Tibial artery (tissue), 4 donors: ENCODE results near the gene C12orf57.
A peak's percentile ranks its signal among the peaks of the same experiment; 100 is the strongest.

Source experiments
- DNase-seq, 2 donors: peaks; one replicate each; pipeline ENCODE4 v3.0.0-alpha.2; 2019
- H3K27ac ChIP-seq, 2 donors: fragments of 200-600 bp; sonication (generic) in 1 of 2; 1 replicate in 1 of 2; 2 replicates in 1 of 2; pipeline ENCODE4 v1.5.1; 2018 to 2019; ENCODE audit warnings: mild to moderate bottlenecking in 1 of 2
- H3K27me3 ChIP-seq, 2 donors: fragments of 200-600 bp; sonication (generic) in 1 of 2; one replicate each; pipeline versions ENCODE4 v1.5.1 to v1.6.0; 2016 to 2019
- H3K36me3 ChIP-seq, 3 donors: fragments of 200-600 bp; sonication (generic) in 2 of 3; one replicate each; pipeline ENCODE4 v1.5.1; 2016 to 2019; ENCODE audit warnings: mild to moderate bottlenecking in 2 of 3
- H3K4me1 ChIP-seq, 4 donors: fragments of 200-600 bp; sonication (generic) in 2 of 4; 1 replicate in 3 of 4; 2 replicates in 1 of 4; pipeline ENCODE4 v1.5.1; 2016 to 2019
- H3K4me3 ChIP-seq, 2 donors: fragments of 200-600 bp; sonication (generic) in 1 of 2; 1 replicate in 1 of 2; 2 replicates in 1 of 2; pipeline ENCODE4 v1.5.1; 2018 to 2019; ENCODE audit warnings: mild to moderate bottlenecking in 2 of 2
- H3K9me3 ChIP-seq, 3 donors: fragments of 200-600 bp; sonication (generic) in 1 of 3; one replicate each; pipeline ENCODE4 v1.5.1; 2016 to 2019
- CTCF ChIP-seq, 2 experiments: fragments of 200-600 bp in 1 of 2; fragments of 450-650 bp in 1 of 2; IDR thresholded peaks; one replicate each; pipeline ENCODE4 v1.5.1; 2017 to 2019; ENCODE audit warnings: antibody characterized with exemption in 2 of 2, mild to moderate bottlenecking in 1 of 2, moderate library complexity in 1 of 2
- intact Hi-C: fragments of 100-400 bp; cut with DNase I; formaldehyde crosslinking; loops from one replicate; pipeline ENCODE4 v1.15.0; 2023; ENCODE audit warnings: low total_unique reads

C12orf57 gene

GRCh38 chr12:6927379-6928021, 16.3 kb upstream of the C12orf57 start, which contains the start of gene ATN1:
Gene ATN1, plus strand, starts transcription at chr12:6927959. Its CDS starts 6,043 bp downstream, at chr12:6934002.
- intact Hi-C loops = no loop called here
- no peak for TF ChIP-seq CTCF (IDR thresholded peaks at IDR 0.05)
- Histone ChIP-seq H3K9me3 (no peaks in the 10 kb centered on the region), H3K27ac (peak within 1 kb of the TSS; percentile 99), H3K4me1 (peaks cover 7 to 72% (median 52%) of the 10 kb centered on the region in 4 donors), H3K27me3 (no peaks in the 10 kb centered on the region), H3K4me3 (peak within 1 kb of the TSS; percentile 97 to 99), H3K36me3 (peaks cover 0 to 14% (median 0%) of the 10 kb centered on the region in 3 donors)
- peak; percentile 86 to 96 for DNase-seq

- H3K27me3 ChIP-seq = no peaks in the 10 kb centered on the region
- no peak for TF ChIP-seq CTCF (IDR thresholded peaks at IDR 0.05)
- peak overlapping the region; percentile 99 for H3K27ac ChIP-seq
- no peak for DNase-seq
- no peaks in the 10 kb centered on the region for H3K9me3 ChIP-seq
- intact Hi-C loops = no loop called here
- H3K4me1 ChIP-seq = peaks cover 7 to 79% (median 57%) of the 10 kb centered on the region in 4 donors
- H3K36me3 ChIP-seq = peaks cover 0 to 7% (median 0%) of the 10 kb centered on the region in 3 donors
- H3K4me3 ChIP-seq = peak overlapping the region; percentile 97 to 99
These were observed 15.7 kb upstream of the C12orf57 start for GRCh38 chr12:6928022-6928702.

DNA sequence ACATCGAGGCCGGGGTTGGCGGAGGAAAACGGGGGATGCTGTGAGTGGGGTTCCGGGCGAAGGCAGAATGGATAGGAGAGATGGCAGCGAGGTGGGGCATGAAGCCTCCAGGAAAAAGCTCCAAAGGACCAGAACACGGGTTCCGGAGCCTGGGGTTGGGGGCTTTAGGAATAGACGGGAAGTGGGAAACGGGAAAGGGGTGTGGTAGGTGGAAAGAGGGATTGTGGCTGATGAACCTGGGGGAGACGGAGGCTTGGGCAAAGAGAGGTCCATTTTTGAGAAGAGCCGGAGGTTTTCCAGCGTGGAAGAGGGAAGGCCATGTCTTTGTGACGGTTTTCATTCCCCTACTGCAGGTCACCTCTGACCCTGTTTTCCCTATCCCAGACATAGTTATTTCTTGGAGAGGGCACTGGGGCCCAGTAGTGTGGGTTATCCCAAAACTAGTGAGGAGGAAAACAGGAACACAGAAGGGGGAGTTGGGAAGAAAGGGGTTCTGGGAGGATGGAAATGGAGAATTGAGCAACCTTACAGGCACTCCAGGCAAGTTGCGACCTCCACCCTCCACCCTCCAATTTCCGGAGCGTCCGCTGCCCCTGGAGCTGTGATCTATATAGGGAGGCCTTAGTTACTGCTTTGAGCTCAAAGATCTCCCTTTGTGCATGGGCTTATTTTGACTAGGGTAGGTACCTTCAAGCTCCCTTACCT, 15.0 kb upstream of the C12orf57 start:
- Histone ChIP-seq H3K4me1 (peaks cover 7 to 84% (median 61%) of the 10 kb centered on the region in 4 donors), H3K4me3 (peak overlapping the region; percentile 97 to 99), H3K27ac (peak overlapping the region; percentile 99), H3K9me3 (no peaks in the 10 kb centered on the region), H3K27me3 (no peaks in the 10 kb centered on the region), H3K36me3 (peaks cover 0 to 5% (median 2%) of the 10 kb centered on the region in 3 donors)
- intact Hi-C loops = no loop called here
- TF ChIP-seq CTCF (IDR thresholded peaks at IDR 0.05) = no peak
- no peak for DNase-seq

- TF ChIP-seq CTCF (IDR thresholded peaks at IDR 0.05) = no peak
- peak overlapping the region; percentile 97 to 99 for H3K4me3 ChIP-seq
- intact Hi-C loops = no loop called here
- H3K27me3 ChIP-seq = no peaks in the 10 kb centered on the region
- H3K27ac ChIP-seq = peak overlapping the region; percentile 99
- H3K4me1 ChIP-seq = peaks cover 7 to 85% (median 62%) of the 10 kb centered on the region in 4 donors
- no peak for DNase-seq
- no peaks in the 10 kb centered on the region for H3K9me3 ChIP-seq
- peaks cover 0 to 14% (median 10%) of the 10 kb centered on the region in 3 donors for H3K36me3 ChIP-seq
These were observed 14.1 kb upstream of the C12orf57 start for GRCh38 chr12:6929466-6930452.

GRCh38 chr12:6932766-6933165, 11.1 kb upstream of the C12orf57 start:
- intact Hi-C loops = no loop called here
- no peak for TF ChIP-seq CTCF (IDR thresholded peaks at IDR 0.05)
- Histone ChIP-seq H3K27me3 (no peaks in the 10 kb centered on the region), H3K4me3 (no peak overlapping the region), H3K36me3 (peaks cover 11 to 37% (median 12%) of the 10 kb centered on the region in 3 donors), H3K4me1 (peaks cover 0 to 72% (median 56%) of the 10 kb centered on the region in 4 donors), H3K9me3 (no peaks in the 10 kb centered on the region), H3K27ac (peak overlapping the region; percentile 31 to 99)
- DNase-seq = no peak
